ENCODE data around the gene MTFR2. TPM values are rescaled to one million over a fixed set of nuclear protein-coding genes. Genes with fewer than 3 reads are reported as not detected.
"Not testable (repeated sequence)": the region's sequence is repeated elsewhere in the genome, so short reads cannot be mapped to it uniquely, and the experiment has no call there.

MTFR2 gene
- total RNA-seq, 2 donors from 2014 or later: 29.4 to 34.3 TPM

DNA sequence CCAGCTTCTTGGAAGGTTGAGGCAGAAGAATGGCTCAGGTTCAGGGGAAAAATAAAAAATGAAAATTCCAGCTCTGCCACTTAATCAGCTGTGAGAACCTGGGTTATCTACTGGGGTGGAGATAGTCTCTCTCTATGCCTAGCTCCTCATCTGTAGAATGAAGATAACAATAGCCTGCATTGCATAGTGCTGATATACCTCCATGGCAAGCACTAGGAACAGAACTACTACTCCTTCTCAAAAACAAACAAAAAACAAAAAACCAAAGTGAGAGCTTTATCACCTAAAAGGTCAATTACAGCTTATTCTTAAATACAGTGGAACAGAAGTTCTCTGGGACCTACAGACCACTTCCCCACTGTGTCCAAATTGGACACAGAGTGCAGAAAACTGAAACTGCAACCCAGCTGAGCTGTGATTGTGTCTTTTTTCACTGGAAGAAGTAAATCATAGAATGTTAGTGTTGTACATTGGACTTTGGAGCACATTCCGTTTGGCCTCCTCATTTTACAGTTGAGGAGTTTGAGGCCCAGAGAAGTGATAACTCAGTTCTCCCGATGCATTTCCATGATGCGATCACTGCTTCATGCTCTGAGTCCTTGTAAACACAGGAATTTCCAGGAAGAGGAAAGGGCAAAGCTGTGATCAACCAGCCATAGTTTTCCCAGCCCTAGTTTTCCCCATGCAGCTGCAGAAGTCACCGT is 23.3 kb downstream of the MTFR2 start:
- Mint-ChIP-seq H3K36me3 (ENCODE audit: insufficient read depth in 2 of 2) (peaks cover 10 to 14% of the 10 kb centered on the region in 2 donors), H3K9me3 (peaks cover 4 to 5% of the 10 kb centered on the region in 2 donors), H3K4me1 (ENCODE audit: low read depth) (peaks cover 19% of the 10 kb centered on the region), H3K4me3 (peak overlapping the region; percentile 16 to 60), H3K27ac (peak overlapping the region; percentile 80), H3K27me3 (ENCODE audit: low read depth) (no peaks in the 10 kb centered on the region)
- ATAC-seq (replicated peaks in 1 of 2): peak; percentile 39 to 50
- DNase-seq: no peak

DNA sequence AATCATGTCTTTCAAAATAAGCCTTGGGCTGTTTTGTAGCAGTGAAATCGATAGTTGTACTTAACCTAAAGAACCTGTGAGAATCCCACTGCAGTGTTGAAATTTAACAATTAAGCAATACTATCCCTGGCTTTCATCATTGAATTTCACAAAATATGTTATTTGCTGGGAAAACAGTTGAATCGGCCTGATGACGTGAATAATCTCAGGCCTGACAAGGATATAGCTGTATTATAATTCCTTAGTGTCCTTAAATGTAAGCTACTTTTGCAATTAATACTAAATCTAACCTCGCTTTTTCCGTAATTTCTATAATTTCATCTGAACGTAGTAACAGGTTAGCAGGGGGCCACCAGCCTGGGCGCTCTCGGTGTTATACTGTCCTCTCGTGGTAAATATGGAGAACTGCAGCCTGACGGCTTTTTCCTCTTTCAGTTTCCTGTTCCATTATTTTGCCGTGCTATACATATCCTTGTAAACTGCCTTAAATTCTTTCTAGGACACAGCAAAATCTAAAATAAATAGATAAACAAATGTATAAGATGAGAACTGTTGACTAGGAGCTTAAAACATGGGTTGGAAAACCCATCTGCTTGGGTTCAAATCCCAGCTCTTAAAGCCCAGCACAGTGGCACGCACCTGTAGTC is 24.0 kb downstream of the MTFR2 start:
- peak overlapping the region; percentile 80 for H3K27ac Mint-ChIP-seq
- peaks cover 19% of the 10 kb centered on the region for H3K4me1 Mint-ChIP-seq (ENCODE audit: low read depth)
- H3K9me3 Mint-ChIP-seq: peaks cover 4 to 5% of the 10 kb centered on the region in 2 donors
- H3K27me3 Mint-ChIP-seq (ENCODE audit: low read depth): no peaks in the 10 kb centered on the region
- H3K36me3 Mint-ChIP-seq (ENCODE audit: insufficient read depth in 2 of 2): peaks cover 10 to 14% of the 10 kb centered on the region in 2 donors
- ATAC-seq (replicated peaks in 1 of 2) (peak; percentile 75 to 76), DNase-seq (peak; percentile 49 to 59)
- peak overlapping the region; percentile 16 to 60 for H3K4me3 Mint-ChIP-seq

DNA sequence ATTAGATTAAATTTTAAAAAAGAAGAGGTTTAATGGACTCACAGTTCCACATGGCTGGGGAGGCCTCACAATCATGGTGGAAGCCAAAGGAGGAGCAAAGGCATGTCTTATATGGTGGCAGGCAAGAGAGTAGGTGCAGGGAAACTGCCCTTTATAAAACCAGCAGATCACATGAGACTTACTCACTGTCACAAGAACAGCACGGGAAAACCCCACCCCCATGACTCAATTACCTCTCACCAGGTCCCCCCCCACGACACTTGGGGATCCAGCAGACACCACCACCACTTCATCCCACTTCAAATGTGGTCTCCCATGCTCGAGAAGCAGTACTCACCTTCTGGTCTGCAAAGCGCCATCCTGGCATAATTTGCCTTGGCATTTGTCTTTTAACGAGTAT is 24.6 kb downstream of the MTFR2 start:
- Mint-ChIP-seq H3K4me3 (no peak overlapping the region), H3K4me1 (ENCODE audit: low read depth) (peaks cover 19% of the 10 kb centered on the region), H3K27me3 (ENCODE audit: low read depth) (no peaks in the 10 kb centered on the region), H3K9me3 (peaks cover 4 to 5% of the 10 kb centered on the region in 2 donors), H3K36me3 (ENCODE audit: insufficient read depth in 2 of 2) (peaks cover 8 to 14% of the 10 kb centered on the region in 2 donors), H3K27ac (no peak overlapping the region)
- DNase-seq (peak; percentile 16 to 26), ATAC-seq (replicated peaks in 1 of 2) (peak; percentile 33 to 43)

GRCh38 chr6:136224974-136225373 is 25.1 kb downstream of the MTFR2 start:
- peaks cover 5 to 11% of the 10 kb centered on the region in 2 donors for H3K36me3 Mint-ChIP-seq (ENCODE audit: insufficient read depth in 2 of 2)
- not testable (repeated sequence) for ATAC-seq (replicated peaks in 1 of 2); H3K9me3 Mint-ChIP-seq; H3K4me3 Mint-ChIP-seq; H3K27me3 Mint-ChIP-seq (ENCODE audit: low read depth); DNase-seq; H3K27ac Mint-ChIP-seq
- peaks cover 19% of the 10 kb centered on the region for H3K4me1 Mint-ChIP-seq (ENCODE audit: low read depth)

GRCh38 chr6:136216503-136217401 is 33.4 kb downstream of the MTFR2 start:
- DNase-seq: no peak
- ATAC-seq (replicated peaks in 1 of 2): no peak
- Mint-ChIP-seq H3K4me1 (ENCODE audit: low read depth) (no peaks in the 10 kb centered on the region), H3K9me3 (peaks cover 1 to 2% of the 10 kb centered on the region in 2 donors), H3K27me3 (ENCODE audit: low read depth) (no peaks in the 10 kb centered on the region), H3K27ac (no peak overlapping the region), H3K36me3 (ENCODE audit: insufficient read depth in 2 of 2) (no peaks in the 10 kb centered on the region), H3K4me3 (no peak overlapping the region)

DNA sequence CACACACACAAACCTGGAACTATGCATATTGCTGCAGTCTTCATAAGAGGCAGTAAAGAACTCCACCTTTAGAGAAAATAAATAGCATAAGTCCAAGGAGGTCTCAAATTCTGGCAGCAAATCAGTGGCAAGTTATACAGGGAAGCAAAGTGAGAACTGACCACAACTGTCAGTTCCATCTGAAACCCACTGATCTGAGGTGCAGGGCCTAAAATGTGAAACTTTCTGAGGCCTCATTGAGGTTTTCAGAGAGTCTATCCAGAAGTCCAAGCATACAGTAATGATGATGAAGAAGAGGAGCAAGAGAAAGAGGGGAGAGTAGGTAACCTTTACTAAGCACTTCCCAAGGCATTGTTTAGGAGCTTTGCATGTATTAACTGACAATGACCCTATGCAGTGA is 36.3 kb downstream of the MTFR2 start:
- no peak for DNase-seq
- no peak for ATAC-seq (replicated peaks in 1 of 2)
- Mint-ChIP-seq H3K9me3 (no peaks in the 10 kb centered on the region), H3K36me3 (ENCODE audit: insufficient read depth in 2 of 2) (no peaks in the 10 kb centered on the region), H3K27me3 (ENCODE audit: low read depth) (no peaks in the 10 kb centered on the region), H3K4me3 (no peak overlapping the region), H3K27ac (no peak overlapping the region), H3K4me1 (ENCODE audit: low read depth) (no peaks in the 10 kb centered on the region)

DNA sequence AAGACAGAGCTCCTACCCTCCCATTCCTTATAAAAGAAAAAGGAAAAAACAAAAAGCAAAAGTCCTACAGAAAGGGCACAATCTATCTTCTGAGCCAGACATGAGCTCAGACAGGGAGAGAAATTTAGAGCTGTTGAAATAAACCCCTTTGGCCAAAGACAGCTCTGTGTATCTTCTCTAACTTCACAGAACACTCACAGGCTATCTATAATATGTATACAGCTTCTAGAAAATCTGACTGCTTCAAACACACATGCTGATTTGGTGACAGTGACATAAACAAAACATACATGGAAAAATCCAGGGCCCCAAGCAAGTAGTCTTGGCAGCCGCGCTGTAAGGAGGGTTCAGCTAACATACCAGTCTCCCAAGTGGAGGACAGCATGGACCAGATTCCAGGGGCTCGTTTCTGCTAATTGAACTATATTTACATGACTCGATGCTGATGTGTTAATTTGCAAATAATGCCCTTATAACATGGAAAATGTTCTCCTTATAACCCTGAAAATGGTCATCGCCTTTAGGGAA is 37.0 kb downstream of the MTFR2 start:
- no peaks in the 10 kb centered on the region for H3K9me3 Mint-ChIP-seq
- ATAC-seq (replicated peaks in 1 of 2) (no peak), DNase-seq (no peak)
- H3K36me3 Mint-ChIP-seq (ENCODE audit: insufficient read depth in 2 of 2): no peaks in the 10 kb centered on the region
- H3K4me1 Mint-ChIP-seq (ENCODE audit: low read depth): no peaks in the 10 kb centered on the region
- no peaks in the 10 kb centered on the region for H3K27me3 Mint-ChIP-seq (ENCODE audit: low read depth)
- no peak overlapping the region for H3K27ac Mint-ChIP-seq
- no peak overlapping the region for H3K4me3 Mint-ChIP-seq

DNA sequence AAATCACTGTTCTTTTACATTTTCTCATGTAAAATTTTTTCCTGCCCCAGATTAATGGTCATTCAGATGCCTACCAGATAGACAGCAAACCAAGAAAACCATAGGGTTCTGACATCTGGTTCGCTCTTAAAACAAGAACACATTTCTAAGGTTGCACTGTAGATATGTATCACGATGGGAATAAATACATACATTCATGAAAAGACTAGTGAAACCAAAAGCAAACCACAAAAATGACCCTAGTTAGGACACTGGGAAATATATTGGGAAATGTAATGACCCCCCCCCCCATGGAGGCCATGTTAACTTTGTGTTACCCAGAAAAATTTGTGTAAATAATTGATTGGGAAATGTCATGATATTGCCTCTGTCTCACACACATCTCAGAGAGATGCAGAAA is 37.5 kb downstream of the MTFR2 start:
- H3K4me1 Mint-ChIP-seq (ENCODE audit: low read depth): no peaks in the 10 kb centered on the region
- ATAC-seq (replicated peaks in 1 of 2) (no peak), DNase-seq (no peak)
- no peaks in the 10 kb centered on the region for H3K9me3 Mint-ChIP-seq
- no peaks in the 10 kb centered on the region for H3K27me3 Mint-ChIP-seq (ENCODE audit: low read depth)
- H3K27ac Mint-ChIP-seq: no peak overlapping the region
- H3K4me3 Mint-ChIP-seq: no peak overlapping the region
- H3K36me3 Mint-ChIP-seq (ENCODE audit: insufficient read depth in 2 of 2): no peaks in the 10 kb centered on the region

- Mint-ChIP-seq H3K9me3 (no peaks in the 10 kb centered on the region), H3K4me1 (ENCODE audit: low read depth) (no peaks in the 10 kb centered on the region), H3K27ac (no peak overlapping the region), H3K36me3 (ENCODE audit: insufficient read depth in 2 of 2) (no peaks in the 10 kb centered on the region), H3K4me3 (no peak overlapping the region), H3K27me3 (ENCODE audit: low read depth) (no peaks in the 10 kb centered on the region)
- DNase-seq (no peak), ATAC-seq (replicated peaks in 1 of 2) (no peak)
Measured at GRCh38 chr6:136210398-136211165, 39.5 kb downstream of the MTFR2 start.

GRCh38 chr6:136209496-136209895 is 40.6 kb downstream of the MTFR2 start:
- no peaks in the 10 kb centered on the region for H3K4me1 Mint-ChIP-seq (ENCODE audit: low read depth)
- ATAC-seq (replicated peaks in 1 of 2) (no peak), DNase-seq (no peak)
- H3K36me3 Mint-ChIP-seq (ENCODE audit: insufficient read depth in 2 of 2): no peaks in the 10 kb centered on the region
- no peak overlapping the region for H3K4me3 Mint-ChIP-seq
- H3K27me3 Mint-ChIP-seq (ENCODE audit: low read depth): no peaks in the 10 kb centered on the region
- no peaks in the 10 kb centered on the region for H3K9me3 Mint-ChIP-seq
- no peak overlapping the region for H3K27ac Mint-ChIP-seq

- no peak overlapping the region for H3K4me3 Mint-ChIP-seq
- no peak for DNase-seq
- no peak overlapping the region for H3K27ac Mint-ChIP-seq
- H3K36me3 Mint-ChIP-seq (ENCODE audit: insufficient read depth in 2 of 2): no peaks in the 10 kb centered on the region
- H3K27me3 Mint-ChIP-seq (ENCODE audit: low read depth): no peaks in the 10 kb centered on the region
- ATAC-seq (replicated peaks in 1 of 2): no peak
- no peaks in the 10 kb centered on the region for H3K9me3 Mint-ChIP-seq
- H3K4me1 Mint-ChIP-seq (ENCODE audit: low read depth): no peaks in the 10 kb centered on the region
Measured at GRCh38 chr6:136208783-136209182, 41.3 kb downstream of the MTFR2 start.

DNA sequence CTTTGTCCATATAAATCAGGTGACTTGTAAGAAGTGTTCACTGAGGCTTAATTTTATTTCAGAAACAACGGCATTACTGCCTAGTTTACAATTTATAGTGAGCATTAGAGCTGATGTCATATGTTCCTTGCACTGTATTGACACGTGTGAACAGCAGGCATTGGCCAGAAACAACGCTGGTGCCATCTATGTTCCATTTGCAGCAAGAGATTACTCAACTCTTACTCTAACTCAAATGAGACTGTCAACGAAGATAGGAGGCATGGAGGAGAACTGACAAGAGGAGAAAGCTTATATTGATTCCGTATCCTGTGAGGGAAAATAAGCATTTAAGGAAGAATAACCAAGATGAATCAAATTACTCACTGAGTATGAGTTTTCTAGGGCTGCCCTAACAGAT is 48.4 kb downstream of the MTFR2 start:
- no peak for DNase-seq
- Mint-ChIP-seq H3K27me3 (ENCODE audit: low read depth) (no peaks in the 10 kb centered on the region), H3K27ac (no peak overlapping the region), H3K4me1 (ENCODE audit: low read depth) (no peaks in the 10 kb centered on the region), H3K4me3 (no peak overlapping the region), H3K9me3 (no peaks in the 10 kb centered on the region), H3K36me3 (ENCODE audit: insufficient read depth in 2 of 2) (no peaks in the 10 kb centered on the region)
- no peak for ATAC-seq (replicated peaks in 1 of 2)
